Central memory CD8-positive, alpha-beta T cell (primary cell): Measurements from ENCODE around the gene KCNMB1.

ENCODE experiments used
- ATAC-seq: fragments of 150-1000 bp; cut with Tn5 transposase; replicated peaks from 2 replicates; pipeline ENCODE4 v1.10.0; 2022; ENCODE audit warnings: mild to moderate bottlenecking, moderate FRiP score, moderate number of reproducible peaks; ENCODE audit not compliant: poor library complexity, severe bottlenecking; ENCODE audit errors: extremely low read depth
- DNase-seq, 2 donors: peaks; one replicate each; pipeline ENCODE4 v3.0.0; 2021; ENCODE audit warnings: low spot score in 2 of 2
- H3K27ac Mint-ChIP-seq: one replicate; pipeline ENCODE4 v1.8.0; 2022; ENCODE audit warnings: low read depth, mild to moderate bottlenecking, moderate library complexity, mixed read lengths
- H3K27me3 Mint-ChIP-seq: one replicate; pipeline ENCODE4 v1.8.0; 2022; ENCODE audit warnings: mixed read lengths
- H3K36me3 Mint-ChIP-seq: one replicate; pipeline ENCODE4 v1.8.0; 2022; ENCODE audit warnings: mild to moderate bottlenecking, moderate library complexity, mixed read lengths; ENCODE audit not compliant: insufficient read depth
- H3K4me1 Mint-ChIP-seq: one replicate; pipeline ENCODE4 v1.8.0; 2022; ENCODE audit warnings: mixed read lengths
- H3K4me3 Mint-ChIP-seq: one replicate; pipeline ENCODE4 v1.8.0; 2022; ENCODE audit warnings: mild to moderate bottlenecking, moderate library complexity, mixed read lengths
- H3K9me3 Mint-ChIP-seq: one replicate; pipeline ENCODE4 v1.8.0; 2022; ENCODE audit warnings: mixed read lengths

The KCNMB1 gene

DNA sequence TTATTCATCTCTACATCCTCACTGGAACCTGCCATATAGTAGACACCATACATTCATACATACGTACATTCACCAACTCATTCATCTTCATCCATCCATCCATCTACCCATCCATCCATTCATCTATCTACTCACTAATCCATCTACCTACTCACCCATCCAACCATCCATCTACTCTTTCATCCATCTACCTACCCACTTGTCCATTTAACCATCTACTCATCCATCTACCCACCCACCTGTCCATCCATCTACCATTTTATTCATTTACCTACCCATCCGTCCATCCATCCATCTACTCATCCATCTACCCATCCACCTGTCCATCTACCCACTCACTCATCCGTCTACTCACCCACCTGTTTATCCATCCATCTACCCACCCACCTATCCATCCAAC is 59.6 kb downstream of the KCNMB1 start:
- H3K27me3 Mint-ChIP-seq, result no peaks in the 10 kb centered on the region
- no peaks in the 10 kb centered on the region for H3K9me3 Mint-ChIP-seq
- H3K4me1 Mint-ChIP-seq, result peaks cover 34% of the 10 kb centered on the region
- DNase-seq, result no peak
- ATAC-seq, result no peak
- peaks cover 8% of the 10 kb centered on the region for H3K36me3 Mint-ChIP-seq
- H3K27ac Mint-ChIP-seq, result no peak overlapping the region
- no peak overlapping the region for H3K4me3 Mint-ChIP-seq

DNA sequence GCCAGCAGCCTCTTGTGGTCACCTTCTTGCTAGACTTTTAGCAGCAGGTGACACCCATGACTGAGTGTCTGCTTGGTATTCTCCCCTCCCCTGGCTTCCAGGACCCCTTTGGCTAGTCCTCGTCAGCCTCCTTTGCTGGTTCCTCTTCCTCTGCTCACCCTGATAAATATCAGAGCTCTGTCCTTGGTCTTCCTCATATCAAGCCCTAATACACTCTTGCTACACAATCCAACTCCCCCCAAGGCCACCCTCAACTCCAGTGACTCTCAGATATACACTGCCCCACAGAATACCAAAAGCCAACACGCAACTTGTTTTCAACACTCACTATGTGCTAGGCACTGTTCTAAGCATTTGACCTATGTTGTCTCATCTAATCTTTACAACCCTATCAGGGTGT is 61.3 kb downstream of the KCNMB1 start:
- H3K36me3 Mint-ChIP-seq, result peaks cover 8% of the 10 kb centered on the region
- H3K27ac Mint-ChIP-seq, result no peak overlapping the region
- DNase-seq (no peak), ATAC-seq (no peak)
- no peak overlapping the region for H3K4me3 Mint-ChIP-seq
- no peaks in the 10 kb centered on the region for H3K27me3 Mint-ChIP-seq
- H3K9me3 Mint-ChIP-seq, result no peaks in the 10 kb centered on the region
- peaks cover 19% of the 10 kb centered on the region for H3K4me1 Mint-ChIP-seq

DNA sequence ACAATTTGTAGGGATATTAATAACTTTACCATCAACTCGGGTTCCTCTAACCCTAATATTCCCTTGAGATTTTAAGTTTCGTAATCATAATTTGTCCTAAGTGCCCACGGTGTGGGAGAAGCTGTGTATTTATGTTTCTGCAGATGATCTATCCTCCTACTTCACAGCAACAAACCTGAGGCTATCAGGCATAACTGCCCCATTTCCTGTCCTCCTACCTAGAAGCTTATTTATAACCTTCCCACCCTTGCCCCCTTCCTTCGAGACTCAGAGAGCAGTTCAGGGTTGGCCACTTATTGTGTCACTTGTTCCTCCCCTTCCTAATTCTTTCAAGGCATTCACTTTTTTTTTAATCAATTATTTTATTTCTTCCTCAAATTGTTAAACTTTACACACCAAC is 62.0 kb downstream of the KCNMB1 start:
- no peaks in the 10 kb centered on the region for H3K9me3 Mint-ChIP-seq
- no peak overlapping the region for H3K4me3 Mint-ChIP-seq
- peaks cover 13% of the 10 kb centered on the region for H3K4me1 Mint-ChIP-seq
- no peaks in the 10 kb centered on the region for H3K27me3 Mint-ChIP-seq
- ATAC-seq, result no peak
- DNase-seq, result no peak
- peaks cover 8% of the 10 kb centered on the region for H3K36me3 Mint-ChIP-seq
- no peak overlapping the region for H3K27ac Mint-ChIP-seq
